ENCODE data around the gene SIPA1L3.

The SIPA1L3 gene

GRCh38 chr19:38001158-38001781 lies 94.3 kb downstream of the SIPA1L3 start:
- no peak for DNase-seq (ENCODE audit: low spot score)

- peak; percentile 54 for DNase-seq (ENCODE audit: low spot score)
Measured at GRCh38 chr19:38003438-38004185, 96.6 kb downstream of the SIPA1L3 start.

- no peak for DNase-seq (ENCODE audit: low spot score)
Measured at GRCh38 chr19:38004186-38004520, 97.1 kb downstream of the SIPA1L3 start.

GRCh38 chr19:38004521-38005223 lies 97.7 kb downstream of the SIPA1L3 start:
- DNase-seq (ENCODE audit: low spot score): peak; percentile 97

- no peak for DNase-seq (ENCODE audit: low spot score)
Measured at GRCh38 chr19:38005224-38005614, 98.2 kb downstream of the SIPA1L3 start.

GRCh38 chr19:38006361-38007045 lies 99.5 kb downstream of the SIPA1L3 start:
- DNase-seq (ENCODE audit: low spot score): no peak

- no peak for DNase-seq (ENCODE audit: low spot score)
Measured at GRCh38 chr19:38009650-38010242, 102.7 kb downstream of the SIPA1L3 start.

GRCh38 chr19:38011426-38011825 lies 104.4 kb downstream of the SIPA1L3 start:
- DNase-seq (ENCODE audit: low spot score): no peak

- DNase-seq (ENCODE audit: low spot score): no peak
Measured at GRCh38 chr19:38012290-38012689, 105.3 kb downstream of the SIPA1L3 start.

GRCh38 chr19:38012944-38013343 lies 105.9 kb downstream of the SIPA1L3 start:
- DNase-seq (ENCODE audit: low spot score): no peak

- DNase-seq (ENCODE audit: low spot score): no peak
Measured at GRCh38 chr19:38013913-38014580, 107.0 kb downstream of the SIPA1L3 start.

GRCh38 chr19:38015216-38015615 lies 108.2 kb downstream of the SIPA1L3 start:
- no peak for DNase-seq (ENCODE audit: low spot score)

- DNase-seq (ENCODE audit: low spot score): no peak
Measured at GRCh38 chr19:38015761-38016160, 108.8 kb downstream of the SIPA1L3 start.

GRCh38 chr19:38017401-38018151 lies 110.6 kb downstream of the SIPA1L3 start:
- no peak for DNase-seq (ENCODE audit: low spot score)

- no peak for DNase-seq (ENCODE audit: low spot score)
Measured at GRCh38 chr19:38018694-38019395, 111.8 kb downstream of the SIPA1L3 start.

- no peak for DNase-seq (ENCODE audit: low spot score)
Measured at GRCh38 chr19:38019396-38019724, 112.4 kb downstream of the SIPA1L3 start.

- DNase-seq (ENCODE audit: low spot score): no peak
Measured at GRCh38 chr19:38020311-38020710, 113.3 kb downstream of the SIPA1L3 start.

- DNase-seq (ENCODE audit: low spot score): no peak
Measured at GRCh38 chr19:38021352-38021751, 114.3 kb downstream of the SIPA1L3 start.

- DNase-seq (ENCODE audit: low spot score): no peak
Measured at GRCh38 chr19:38022791-38023670, 116.0 kb downstream of the SIPA1L3 start.
